ENCODE data around the gene RHOH.

The RHOH gene

GRCh38 chr4:40192114-40193015 lies 4.5 kb upstream of the RHOH start:
- Histone ChIP-seq H3K27me3 (ENCODE audit: low read depth) (no peaks in the 10 kb centered on the region), H3K4me3 (no peak overlapping the region), H3K4me1 (peaks cover 35% of the 10 kb centered on the region), H3K36me3 (replicated peaks) (no peaks in the 10 kb centered on the region), H3K9me3 (no peaks in the 10 kb centered on the region)
- no peak for DNase-seq (ENCODE audit: low spot score in 2 of 2)
- in situ Hi-C loops (cut with MboI; ENCODE audit: low sequenced_read_pairs) = no loop called here

GRCh38 chr4:40193016-40193571 lies 3.7 kb upstream of the RHOH start:
- peak in 1 of 2 experiments; percentile 47 for DNase-seq (ENCODE audit: low spot score in 2 of 2)
- Histone ChIP-seq H3K9me3 (no peaks in the 10 kb centered on the region), H3K4me3 (no peak overlapping the region), H3K27me3 (ENCODE audit: low read depth) (no peaks in the 10 kb centered on the region), H3K36me3 (replicated peaks) (peaks cover 4% of the 10 kb centered on the region), H3K4me1 (peaks cover 38% of the 10 kb centered on the region)
- in situ Hi-C loops (cut with MboI; ENCODE audit: low sequenced_read_pairs) = no loop called here

GRCh38 chr4:40193578-40193977 lies 3.3 kb upstream of the RHOH start:
- no peak for DNase-seq (ENCODE audit: low spot score in 2 of 2)
- no peak overlapping the region for H3K4me3 ChIP-seq
- H3K27me3 ChIP-seq (ENCODE audit: low read depth) = no peaks in the 10 kb centered on the region
- H3K36me3 ChIP-seq (replicated peaks) = peaks cover 9% of the 10 kb centered on the region
- no peaks in the 10 kb centered on the region for H3K9me3 ChIP-seq
- peaks cover 43% of the 10 kb centered on the region for H3K4me1 ChIP-seq
- in situ Hi-C loops (cut with MboI; ENCODE audit: low sequenced_read_pairs) = no loop called here

- DNase-seq (ENCODE audit: low spot score in 2 of 2) = peak; percentile 23 to 51
- Histone ChIP-seq H3K4me1 (peaks cover 54% of the 10 kb centered on the region), H3K9me3 (no peaks in the 10 kb centered on the region), H3K4me3 (no peak overlapping the region), H3K36me3 (replicated peaks) (peaks cover 11% of the 10 kb centered on the region), H3K27me3 (ENCODE audit: low read depth) (no peaks in the 10 kb centered on the region)
- in situ Hi-C loops (cut with MboI; ENCODE audit: low sequenced_read_pairs) = no loop called here
Observed at GRCh38 chr4:40194602-40195161, 2.1 kb upstream of the RHOH start.

GRCh38 chr4:40195182-40196177 lies 1.4 kb upstream of the RHOH start:
- in situ Hi-C loops (cut with MboI; ENCODE audit: low sequenced_read_pairs) = no loop called here
- Histone ChIP-seq H3K4me3 (no peak overlapping the region), H3K36me3 (replicated peaks) (peaks cover 11% of the 10 kb centered on the region), H3K4me1 (peaks cover 62% of the 10 kb centered on the region), H3K9me3 (no peaks in the 10 kb centered on the region), H3K27me3 (ENCODE audit: low read depth) (no peaks in the 10 kb centered on the region)
- DNase-seq (ENCODE audit: low spot score in 2 of 2) = no peak

GRCh38 chr4:40196272-40196671 lies 559 bp upstream of the RHOH start:
- H3K4me1 ChIP-seq = peaks cover 66% of the 10 kb centered on the region
- no peak overlapping the region for H3K4me3 ChIP-seq
- no peak for DNase-seq (ENCODE audit: low spot score in 2 of 2)
- no peaks in the 10 kb centered on the region for H3K27me3 ChIP-seq (ENCODE audit: low read depth)
- in situ Hi-C loops (cut with MboI; ENCODE audit: low sequenced_read_pairs) = no loop called here
- H3K36me3 ChIP-seq (replicated peaks) = peaks cover 11% of the 10 kb centered on the region
- no peaks in the 10 kb centered on the region for H3K9me3 ChIP-seq

- Histone ChIP-seq H3K9me3 (no peaks in the 10 kb centered on the region), H3K4me3 (peak overlapping the region; percentile 24), H3K36me3 (replicated peaks) (peaks cover 11% of the 10 kb centered on the region), H3K4me1 (peaks cover 56% of the 10 kb centered on the region), H3K27me3 (ENCODE audit: low read depth) (no peaks in the 10 kb centered on the region)
- peak; percentile 40 to 71 for DNase-seq (ENCODE audit: low spot score in 2 of 2)
- in situ Hi-C loops (cut with MboI; ENCODE audit: low sequenced_read_pairs) = no loop called here
Observed at GRCh38 chr4:40197879-40198689, 1.3 kb downstream of the RHOH start.

- no peaks in the 10 kb centered on the region for H3K9me3 ChIP-seq
- no peaks in the 10 kb centered on the region for H3K27me3 ChIP-seq (ENCODE audit: low read depth)
- in situ Hi-C loops (cut with MboI; ENCODE audit: low sequenced_read_pairs) = no loop called here
- peaks cover 47% of the 10 kb centered on the region for H3K4me1 ChIP-seq
- peaks cover 11% of the 10 kb centered on the region for H3K36me3 ChIP-seq (replicated peaks)
- peak; percentile 36 to 50 for DNase-seq (ENCODE audit: low spot score in 2 of 2)
- H3K4me3 ChIP-seq = no peak overlapping the region
Observed at GRCh38 chr4:40199179-40199670, 2.4 kb downstream of the RHOH start.

GRCh38 chr4:40199999-40200874 lies 3.4 kb downstream of the RHOH start:
- Histone ChIP-seq H3K4me1 (peaks cover 38% of the 10 kb centered on the region), H3K9me3 (no peaks in the 10 kb centered on the region), H3K36me3 (replicated peaks) (peaks cover 11% of the 10 kb centered on the region), H3K4me3 (no peak overlapping the region), H3K27me3 (ENCODE audit: low read depth) (no peaks in the 10 kb centered on the region)
- DNase-seq (ENCODE audit: low spot score in 2 of 2) = peak in 1 of 2 experiments; percentile 50
- in situ Hi-C loops (cut with MboI; ENCODE audit: low sequenced_read_pairs) = no loop called here

GRCh38 chr4:40200875-40201801 lies 4.3 kb downstream of the RHOH start:
- no peak for DNase-seq (ENCODE audit: low spot score in 2 of 2)
- no peak overlapping the region for H3K4me3 ChIP-seq
- no peaks in the 10 kb centered on the region for H3K27me3 ChIP-seq (ENCODE audit: low read depth)
- peaks cover 43% of the 10 kb centered on the region for H3K4me1 ChIP-seq
- no peaks in the 10 kb centered on the region for H3K9me3 ChIP-seq
- peaks cover 11% of the 10 kb centered on the region for H3K36me3 ChIP-seq (replicated peaks)
- in situ Hi-C loops (cut with MboI; ENCODE audit: low sequenced_read_pairs) = no loop called here

GRCh38 chr4:40201898-40202297 lies 5.1 kb downstream of the RHOH start:
- H3K9me3 ChIP-seq = no peaks in the 10 kb centered on the region
- H3K36me3 ChIP-seq (replicated peaks) = peaks cover 11% of the 10 kb centered on the region
- peaks cover 40% of the 10 kb centered on the region for H3K4me1 ChIP-seq
- in situ Hi-C loops (cut with MboI; ENCODE audit: low sequenced_read_pairs) = no loop called here
- no peaks in the 10 kb centered on the region for H3K27me3 ChIP-seq (ENCODE audit: low read depth)
- DNase-seq (ENCODE audit: low spot score in 2 of 2) = no peak
- no peak overlapping the region for H3K4me3 ChIP-seq

All from HAP-1 (cell line).